Upper lobe of left lung (tissue), 4 donors: Measurements from ENCODE around the gene PDXK.

Experiments used
- CTCF ChIP-seq, 6 experiments: fragments of 450-650 bp in 4 of 6; fragments of 200-600 bp in 2 of 6; sonication (generic) in 2 of 6; IDR thresholded peaks; one replicate each; pipeline ENCODE4 v1.5.1; 2016 to 2019; ENCODE audit warnings: antibody characterized with exemption in 6 of 6
- EP300 ChIP-seq, 4 donors: sonication (generic); formaldehyde crosslinking; IDR thresholded peaks; one replicate each; pipeline ENCODE4 v1.5.1; 2017; ENCODE audit warnings: antibody characterized with exemption in 4 of 4, control low read depth in 2 of 4
- POLR2A ChIP-seq, 4 donors: fragments of 450-650 bp; IDR thresholded peaks; one replicate each; pipeline ENCODE4 v1.5.1; 2016 to 2017; ENCODE audit warnings: antibody characterized with exemption in 4 of 4, mild to moderate bottlenecking in 2 of 4

- TF ChIP-seq EP300 (IDR thresholded peaks at IDR 0.05) (no peak), POLR2A (IDR thresholded peaks at IDR 0.05) (no peak), CTCF (IDR thresholded peaks at IDR 0.05) (no peak)
Measured at GRCh38 chr21:43688906-43689305, 30.0 kb upstream of the PDXK start.
